H54 (cell line): ENCODE data around the gene REXO5.
"Not testable (repeated sequence)": the region's sequence is repeated elsewhere in the genome, so short reads cannot be mapped to it uniquely, and the experiment has no call there.

Experiments
- DNase-seq: peaks from one replicate; pipeline ENCODE4 v3.0.0; 2011; ENCODE audit warnings: low spot score, mixed read lengths; ENCODE audit not compliant: insufficient read length
- FAIRE-seq: peaks from 3 replicates; lab custom pipeline; 2011; peaks lifted over from hg19 to GRCh38; lab: Jason Lieb, UNC
- POLR2A ChIP-seq: IDR thresholded peaks from 2 replicates; pipeline ENCODE4 v1.6.1; 2011; ENCODE audit warnings: low read depth, mild to moderate bottlenecking, low read length

The REXO5 gene, protein sequence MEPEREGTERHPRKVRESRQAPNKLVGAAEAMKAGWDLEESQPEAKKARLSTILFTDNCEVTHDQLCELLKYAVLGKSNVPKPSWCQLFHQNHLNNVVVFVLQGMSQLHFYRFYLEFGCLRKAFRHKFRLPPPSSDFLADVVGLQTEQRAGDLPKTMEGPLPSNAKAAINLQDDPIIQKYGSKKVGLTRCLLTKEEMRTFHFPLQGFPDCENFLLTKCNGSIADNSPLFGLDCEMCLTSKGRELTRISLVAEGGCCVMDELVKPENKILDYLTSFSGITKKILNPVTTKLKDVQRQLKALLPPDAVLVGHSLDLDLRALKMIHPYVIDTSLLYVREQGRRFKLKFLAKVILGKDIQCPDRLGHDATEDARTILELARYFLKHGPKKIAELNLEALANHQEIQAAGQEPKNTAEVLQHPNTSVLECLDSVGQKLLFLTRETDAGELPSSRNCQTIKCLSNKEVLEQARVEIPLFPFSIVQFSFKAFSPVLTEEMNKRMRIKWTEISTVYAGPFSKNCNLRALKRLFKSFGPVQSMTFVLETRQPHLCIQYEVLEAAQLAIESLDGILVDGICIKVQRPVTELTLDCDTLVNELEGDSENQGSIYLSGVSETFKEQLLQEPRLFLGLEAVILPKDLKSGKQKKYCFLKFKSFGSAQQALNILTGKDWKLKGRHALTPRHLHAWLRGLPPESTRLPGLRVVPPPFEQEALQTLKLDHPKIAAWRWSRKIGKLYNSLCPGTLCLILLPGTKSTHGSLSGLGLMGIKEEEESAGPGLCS

DNA sequence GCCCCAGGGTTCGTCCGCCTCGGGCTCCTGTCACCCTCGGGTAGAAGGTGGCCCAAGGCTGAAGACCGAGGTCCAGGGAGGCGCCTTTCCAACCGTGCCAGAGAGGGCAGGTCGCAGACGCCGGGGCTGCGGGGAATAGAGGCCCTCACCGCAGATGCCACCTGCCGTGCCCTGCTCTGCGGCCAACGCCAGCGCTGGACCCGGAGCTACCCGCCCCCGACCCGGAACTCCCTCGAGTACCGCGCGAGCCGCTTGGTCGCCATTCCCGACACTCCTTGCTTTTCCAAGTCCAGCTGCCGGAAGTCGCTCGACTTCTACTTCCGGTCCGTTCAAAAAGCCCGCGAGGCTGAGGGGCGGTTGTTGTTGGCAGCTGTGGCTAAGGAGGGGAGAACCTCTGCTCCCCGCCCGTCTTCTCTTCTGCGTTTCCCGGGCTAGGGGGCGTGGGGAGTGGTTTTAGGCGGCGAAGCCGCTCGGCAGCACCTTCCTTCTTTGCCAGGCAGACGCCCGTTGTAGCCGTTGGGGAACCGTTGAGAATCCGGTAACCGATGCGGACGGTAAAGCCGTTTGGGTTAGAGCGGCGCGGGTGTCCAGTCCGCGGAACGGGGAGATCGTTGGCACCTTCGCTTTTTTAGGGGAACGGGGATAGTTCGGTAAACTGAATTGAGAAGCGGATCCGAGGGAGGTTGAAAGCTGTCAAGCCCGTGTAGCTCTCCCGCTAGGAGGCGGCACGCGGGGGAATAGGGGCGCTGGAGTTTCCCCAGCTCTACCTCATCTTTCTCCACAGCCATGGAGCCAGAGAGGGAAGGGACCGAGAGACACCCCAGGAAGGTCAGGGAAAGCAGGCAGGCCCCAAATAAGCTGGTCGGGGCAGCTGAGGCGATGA, at the start of gene REXO5, which contains the start of gene ERI2:
TSS of gene REXO5 (plus strand) at position 360 of the 883 bp plus-strand sequence. CDS start at position 787, 427 bp downstream.
TSS of gene ERI2 (minus strand) at position 305 of the 883 bp plus-strand sequence. CDS start at position 263, 42 bp downstream.
- peak; percentile 72 for TF ChIP-seq POLR2A
- peak; percentile 68 for FAIRE-seq
- DNase-seq: peak; percentile 77

DNA sequence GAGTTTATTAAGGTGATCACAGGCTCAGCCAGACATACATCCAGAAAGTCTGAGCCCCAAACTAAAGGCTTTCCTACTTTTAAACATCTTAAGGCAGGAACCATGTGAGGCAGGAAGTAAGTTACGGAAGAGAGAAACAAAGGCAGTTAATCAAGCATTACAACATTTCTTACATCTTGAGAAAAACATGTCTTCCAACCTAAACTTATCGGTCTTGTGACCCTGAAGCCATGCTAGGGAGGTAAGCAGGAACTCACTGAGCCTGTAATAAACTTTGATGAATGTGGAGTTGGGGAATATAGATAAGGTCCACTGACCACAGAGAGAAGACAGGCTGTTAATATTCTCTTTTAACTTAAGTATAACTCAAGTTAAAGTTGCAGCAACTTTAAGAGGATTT, 46.0 kb upstream of the REXO5 start:
- no peak for TF ChIP-seq POLR2A

GRCh38 chr16:20761175-20761574, 45.2 kb upstream of the REXO5 start:
- DNase-seq (no peak), FAIRE-seq (no peak)
- no peak for TF ChIP-seq POLR2A

More for the DNA sequence above, 46.0 kb upstream of the REXO5 start:
- DNase-seq: no peak
- FAIRE-seq: no peak

DNA sequence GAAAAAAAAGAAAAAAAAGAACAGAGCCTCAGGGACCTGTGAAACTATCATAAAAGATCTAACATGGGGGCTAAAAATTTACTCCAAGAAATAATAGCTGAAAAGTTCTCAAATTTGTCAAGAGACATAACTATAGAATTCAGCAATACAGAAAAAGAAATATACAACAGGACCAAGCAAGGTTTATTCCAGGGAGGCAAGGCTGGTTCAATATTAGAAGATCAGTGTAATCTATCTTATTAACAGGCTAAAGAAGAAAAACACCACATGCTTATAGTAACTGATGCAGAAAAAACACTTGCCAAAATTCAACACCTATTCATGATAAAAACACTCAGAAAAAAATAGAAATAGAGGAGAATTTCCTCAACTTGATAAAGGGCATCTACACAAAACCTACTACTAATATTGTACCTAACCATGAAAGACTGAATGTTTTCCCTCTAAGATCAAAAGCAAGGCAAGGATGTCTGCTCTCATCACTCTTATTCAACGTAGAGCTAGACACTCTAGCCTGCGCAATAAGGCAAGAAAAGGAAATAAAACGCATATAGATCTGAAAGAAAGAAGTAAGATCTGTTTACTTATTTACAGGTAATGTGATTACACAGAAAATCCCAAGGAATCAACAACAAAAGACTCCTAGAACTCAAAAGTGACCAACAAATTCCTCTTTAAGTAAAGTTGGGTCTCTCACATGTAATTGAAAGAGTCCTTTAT, 43.8 kb upstream of the REXO5 start:
- no peak for FAIRE-seq

GRCh38 chr16:20763461-20764232, 42.7 kb upstream of the REXO5 start, which contains the start of gene ACSM3:
Gene ACSM3, plus strand, starts transcription at chr16:20764014. Its CDS starts 6,021 bp downstream, at chr16:20770035.
- no peak for TF ChIP-seq POLR2A
- FAIRE-seq: peak; percentile 98
- DNase-seq: peak; percentile 63

More for the DNA sequence above, 43.8 kb upstream of the REXO5 start:
- no peak for TF ChIP-seq POLR2A
- DNase-seq: no peak

DNA sequence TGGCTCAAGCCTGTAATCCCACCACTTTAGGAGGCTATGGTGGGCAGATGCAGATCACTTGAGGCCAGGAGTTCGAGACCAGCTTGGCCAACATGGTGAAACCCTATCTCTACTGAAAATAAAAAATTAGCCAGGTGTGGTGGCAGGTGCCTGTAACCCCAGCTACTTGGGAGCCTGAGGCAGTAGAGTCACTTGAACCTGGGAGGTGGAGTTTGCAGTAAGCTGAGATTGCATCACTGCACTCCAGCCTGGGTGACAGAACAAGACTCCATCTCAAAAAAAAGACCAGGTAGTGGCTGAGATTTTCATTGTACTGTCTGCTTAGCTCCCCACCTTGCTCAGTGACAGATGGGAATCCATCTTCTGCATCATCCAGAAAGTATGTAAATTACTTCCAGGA, 41.9 kb upstream of the REXO5 start:
- not testable (repeated sequence) for FAIRE-seq, DNase-seq

- no peak for DNase-seq
- TF ChIP-seq POLR2A: no peak
- no peak for FAIRE-seq
Observed at GRCh38 chr16:20765732-20766131, 40.6 kb upstream of the REXO5 start.

DNA sequence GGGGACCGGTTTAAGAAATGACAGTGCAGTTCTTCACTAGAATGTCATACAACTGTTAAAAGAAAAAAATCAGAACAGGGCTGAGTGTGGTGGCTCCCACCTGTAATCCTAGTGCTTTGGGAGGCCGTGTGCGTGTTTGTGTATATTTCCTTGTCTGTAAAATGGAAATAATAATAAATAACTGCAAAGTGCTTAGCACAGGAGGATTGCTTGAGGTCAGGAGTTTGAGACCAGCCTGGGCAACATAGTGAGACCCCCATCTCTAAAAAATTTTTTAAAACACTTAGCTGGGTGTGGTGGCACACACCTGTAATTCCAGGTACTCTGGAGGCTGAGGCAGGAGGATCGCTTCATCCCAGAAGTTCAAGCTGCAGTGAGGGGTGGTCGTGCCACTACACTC, 40.0 kb upstream of the REXO5 start:
- DNase-seq (no peak), FAIRE-seq (no peak)
- TF ChIP-seq POLR2A: no peak

DNA sequence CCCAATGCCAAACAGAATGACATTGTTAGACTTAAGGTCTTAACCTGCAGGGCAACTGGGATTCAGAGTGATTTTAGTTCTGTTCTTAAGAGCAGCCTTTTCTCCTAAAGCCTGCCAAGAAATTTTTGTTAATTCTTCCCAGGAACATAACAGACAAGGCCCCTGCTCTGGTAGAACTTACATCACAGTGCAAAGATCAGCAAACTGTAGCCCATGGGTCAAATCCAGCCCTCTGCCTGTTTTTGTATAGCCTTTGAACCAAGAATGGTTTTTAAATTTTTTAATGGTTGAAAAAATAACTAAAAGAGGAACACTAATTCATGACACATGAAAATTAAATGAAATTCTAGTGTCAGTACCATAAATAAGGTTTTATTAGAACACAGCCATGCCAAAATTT, 38.8 kb upstream of the REXO5 start:
- no peak for FAIRE-seq
- no peak for DNase-seq
- no peak for TF ChIP-seq POLR2A

- DNase-seq (no peak), FAIRE-seq (no peak)
- no peak for TF ChIP-seq POLR2A
Observed at GRCh38 chr16:20768121-20768520, 38.2 kb upstream of the REXO5 start.

DNA sequence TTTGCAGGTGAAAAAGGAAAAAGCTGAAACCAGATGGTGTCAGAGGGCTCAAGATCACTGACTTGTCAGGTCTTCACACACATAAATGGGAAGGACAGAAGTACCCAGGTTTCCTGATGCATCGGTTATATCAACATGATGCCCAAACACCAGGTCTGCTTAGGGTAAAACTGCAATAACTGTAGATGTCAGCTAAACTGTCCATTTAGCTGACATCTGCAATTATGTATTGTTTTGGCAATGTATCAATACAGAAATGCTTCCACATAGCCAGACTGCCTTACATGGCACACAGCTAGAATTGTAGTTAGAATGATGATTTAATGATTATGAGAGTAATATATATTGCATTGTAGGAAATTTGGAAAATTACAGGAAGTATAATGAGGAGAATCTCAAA, 37.5 kb upstream of the REXO5 start:
- no peak for DNase-seq
- TF ChIP-seq POLR2A: no peak
- FAIRE-seq: no peak

- no peak for TF ChIP-seq POLR2A
- FAIRE-seq: no peak
- DNase-seq: no peak
Observed at GRCh38 chr16:20773679-20774078, 32.6 kb upstream of the REXO5 start.
